HCT116 (cell line): ENCODE data around the gene KIFC3. TPM values are rescaled to one million over a fixed set of nuclear protein-coding genes. Genes with fewer than 3 reads are reported as not detected.

Experiments
- ATAC-seq: fragments of 200-7000 bp; cut with Tn5 transposase; 2 replicates; pipeline ENCODE4 v1.9.1; 2020; ENCODE audit warnings: mild to moderate bottlenecking, moderate library complexity
- BruUV-seq: library from RNA; stranded (reverse); fragments of 400-500 nt; replicated peaks from 2 replicates; lab custom pipeline; 2021; lab: Mats Ljungman, UMichigan
- CTCF ChIA-PET: fragments of 300-600 bp; sonication (Branson Sonifier 250); formaldehyde crosslinking; loops from one replicate; lab custom pipeline; 2021; ENCODE audit warnings: antibody characterized with exemption; lab: Charles Lee
- POLR2A ChIA-PET: fragments of 300-600, 350-600 bp; sonication (Branson Sonifier 250); formaldehyde crosslinking; loops from one replicate; lab custom pipeline; 2021; ENCODE audit warnings: antibody characterized with exemption; lab: Charles Lee
- RAD21 ChIA-PET, 2 experiments: fragments of 300-600 bp; sonication (Branson Sonifier 250); formaldehyde crosslinking; loops; one replicate each; lab custom pipeline; 2023; ENCODE audit warnings: low total read pairs in 2 of 2; ENCODE audit not compliant: uncharacterized antibody in 2 of 2, unreplicated experiment in 2 of 2, low non-redundant PET in 1 of 2; lab: Charles Lee
- DNase-seq: peaks from one replicate; pipeline ENCODE4 v3.0.0-alpha.2; 2010; ENCODE audit warnings: low read depth, low spot score
- H2AFZ ChIP-seq: fragments of 200-600 bp; shearing (Covaris generic), sonication (generic); 2 replicates; pipeline ENCODE4 v1.6.1; 2017; ENCODE audit warnings: low read depth, mixed run types, mixed read lengths, antibody characterized with exemption, low read length; ENCODE audit not compliant: poor library complexity, severe bottlenecking
- H3K27ac ChIP-seq: 2 replicates; pipeline ENCODE4 v1.5.1; 2012; ENCODE audit warnings: low read depth, low read length
- H3K27me3 ChIP-seq: fragments of 200-600 bp; sonication (generic); 2 replicates; pipeline ENCODE4 v1.6.1; 2016; ENCODE audit warnings: mixed run types, low read length, mixed read lengths; ENCODE audit not compliant: insufficient read depth
- H3K36me3 ChIP-seq, 2 experiments: fragments of 200-500 bp in 1 of 2; fragments of 200-600 bp in 1 of 2; sonication (Bioruptor generic) in 1 of 2; sonication (generic) in 1 of 2; 2 replicates each; pipeline versions ENCODE4 v1.5.1 to v1.6.1; 2014 to 2016; ENCODE audit warnings: low read length in 2 of 2, inconsistent platforms in 1 of 2, mixed read lengths in 1 of 2, mixed run types in 1 of 2; ENCODE audit not compliant: insufficient read depth in 2 of 2, control insufficient read depth in 1 of 2
- H3K4me1 ChIP-seq, 2 experiments: fragments of 200-600 bp in 1 of 2; sonication (generic) in 1 of 2; 2 replicates each; pipeline versions ENCODE4 v1.5.1 to v1.6.1; 2012 to 2017; ENCODE audit warnings: low read length in 2 of 2, inconsistent platforms in 1 of 2, mild to moderate bottlenecking in 1 of 2, mixed read lengths in 1 of 2, mixed run types in 1 of 2, moderate library complexity in 1 of 2; ENCODE audit not compliant: insufficient read depth in 2 of 2, control insufficient read depth in 1 of 2
- H3K4me2 ChIP-seq: fragments of 200-600 bp; sonication (generic); 2 replicates; pipeline ENCODE4 v1.6.1; 2017; ENCODE audit warnings: mixed run types, low read length, mixed read lengths
- H3K4me3 ChIP-seq, 2 experiments: fragments of 200-600 bp in 1 of 2; sonication (generic) in 1 of 2; replicated peaks in 1 of 2; 2 replicates each; pipeline ENCODE4 v1.5.1; 2011 to 2016; ENCODE audit warnings: low read length in 2 of 2, control low read depth in 1 of 2, low read depth in 1 of 2, mild to moderate bottlenecking in 1 of 2, mixed read lengths in 1 of 2, mixed run types in 1 of 2
- H3K79me2 ChIP-seq: fragments of 200-600 bp; sonication (generic); 2 replicates; pipeline ENCODE4 v1.6.1; 2017; ENCODE audit warnings: mild to moderate bottlenecking, mixed run types, low read length, moderate library complexity, mixed read lengths; ENCODE audit not compliant: insufficient read depth
- H3K9ac ChIP-seq: fragments of 200-600 bp; sonication (generic); 2 replicates; pipeline ENCODE4 v1.6.1; 2016; ENCODE audit warnings: low read length, mixed read lengths
- H3K9me2 ChIP-seq: fragments of 200-600 bp; sonication (generic), shearing (Covaris generic); 2 replicates; pipeline ENCODE4 v1.6.1; 2017; ENCODE audit warnings: mixed run types, mild to moderate bottlenecking, moderate library complexity; ENCODE audit not compliant: insufficient read depth
- H3K9me3 ChIP-seq, 2 experiments: fragments of 200-500 bp in 1 of 2; fragments of 200-600 bp in 1 of 2; sonication (Bioruptor generic) in 1 of 2; sonication (generic) in 1 of 2; 2 replicates each; pipeline ENCODE4 v1.6.1; 2014 to 2017; ENCODE audit warnings: low read length in 2 of 2, mixed read lengths in 2 of 2, inconsistent platforms in 1 of 2, low read depth in 1 of 2, mild to moderate bottlenecking in 1 of 2, mixed run types in 1 of 2, moderate library complexity in 1 of 2; ENCODE audit not compliant: control insufficient read depth in 1 of 2, insufficient read depth in 1 of 2
- H4K20me1 ChIP-seq: fragments of 200-600 bp; sonication (generic), shearing (Covaris generic); 2 replicates; pipeline ENCODE4 v1.6.1; 2017; ENCODE audit warnings: mixed run types, mild to moderate bottlenecking, moderate library complexity; ENCODE audit not compliant: insufficient read depth
- CBX3 ChIP-seq: IDR thresholded peaks from 2 replicates; pipeline ENCODE4 v1.6.1; 2012; ENCODE audit warnings: low read depth
- EGR1 ChIP-seq: IDR thresholded peaks from 2 replicates; pipeline ENCODE4 v1.6.1; 2012; ENCODE audit warnings: low read depth
- FOSL1 ChIP-seq: IDR thresholded peaks from 2 replicates; pipeline ENCODE4 v1.6.1; 2012; ENCODE audit warnings: low read depth
- JUND ChIP-seq: IDR thresholded peaks from 2 replicates; pipeline ENCODE4 v1.6.1; 2012
- POLR2A ChIP-seq: IDR thresholded peaks from 2 replicates; pipeline ENCODE4 v1.7.0; 2011; ENCODE audit warnings: borderline replicate concordance; ENCODE audit not compliant: insufficient read depth, insufficient read length; ENCODE audit errors: extremely low read depth
- POLR2AphosphoS5 ChIP-seq: IDR thresholded peaks from 2 replicates; pipeline ENCODE4 v1.6.1; 2011; ENCODE audit warnings: mild to moderate bottlenecking, low read depth, low read length, moderate library complexity
- SIN3A ChIP-seq: IDR thresholded peaks from 2 replicates; pipeline ENCODE4 v1.6.1; 2012; ENCODE audit warnings: low read depth
- SP1 ChIP-seq: IDR thresholded peaks from 2 replicates; pipeline ENCODE4 v1.6.1; 2012; ENCODE audit warnings: low read depth
- SRF ChIP-seq: IDR thresholded peaks from 2 replicates; pipeline ENCODE4 v1.6.1; 2012; ENCODE audit warnings: low read depth
- YY1 ChIP-seq: IDR thresholded peaks from 2 replicates; pipeline ENCODE4 v1.6.1; 2011; ENCODE audit warnings: low read length, low read depth, moderate library complexity, mild to moderate bottlenecking; ENCODE audit not compliant: insufficient replicate concordance; ENCODE audit errors: extremely low read depth
- ZFX ChIP-seq: fragments of 450-650 bp; IDR thresholded peaks from 2 replicates; pipeline ENCODE4 v1.6.1; 2017
- ZNF274 ChIP-seq: fragments of 200-500 bp; sonication (Bioruptor generic); IDR thresholded peaks from 2 replicates; pipeline ENCODE4 v1.6.1; 2014; ENCODE audit warnings: mild to moderate bottlenecking, low read depth, low read length, inconsistent platforms
- intact Hi-C: fragments of 100-400 bp; cut with micrococcal nuclease; formaldehyde crosslinking; loops from 2 replicates; pipeline ENCODE4 v1.10.0; 2022
- total RNA-seq: library from RNA; stranded (reverse); gene quantifications from one replicate; pipeline ENCODE4 v1.2.1, GENCODE V29; 2021; ENCODE audit not compliant: unreplicated experiment
- TF ChIP-seq, protein P1 (sequence below), 3 experiments: fragments of 200-600 bp in 1 of 3; sonication (generic) in 1 of 3; IDR thresholded peaks in 2 of 3; conservative IDR thresholded peaks in 1 of 3; 2 replicates each; pipeline ENCODE4 v1.5.1; 2012 to 2017; ENCODE audit warnings: low read depth in 2 of 3, low read length in 2 of 3, antibody characterized with exemption in 1 of 3, borderline replicate concordance in 1 of 3, control low read depth in 1 of 3, mild to moderate bottlenecking in 1 of 3, mixed read lengths in 1 of 3, mixed run types in 1 of 3, moderate library complexity in 1 of 3; ENCODE audit not compliant: insufficient read depth in 1 of 3
- TF ChIP-seq, protein P2 (sequence below): IDR thresholded peaks from 2 replicates; pipeline ENCODE4 v1.6.1; 2012
- TF ChIP-seq, protein P3 (sequence below): IDR thresholded peaks from 2 replicates; pipeline ENCODE4 v1.6.1; 2012; ENCODE audit warnings: low read depth

Gene KIFC3
- total RNA-seq, 1 experiment from 2014 or later: 31.9 TPM

DNA sequence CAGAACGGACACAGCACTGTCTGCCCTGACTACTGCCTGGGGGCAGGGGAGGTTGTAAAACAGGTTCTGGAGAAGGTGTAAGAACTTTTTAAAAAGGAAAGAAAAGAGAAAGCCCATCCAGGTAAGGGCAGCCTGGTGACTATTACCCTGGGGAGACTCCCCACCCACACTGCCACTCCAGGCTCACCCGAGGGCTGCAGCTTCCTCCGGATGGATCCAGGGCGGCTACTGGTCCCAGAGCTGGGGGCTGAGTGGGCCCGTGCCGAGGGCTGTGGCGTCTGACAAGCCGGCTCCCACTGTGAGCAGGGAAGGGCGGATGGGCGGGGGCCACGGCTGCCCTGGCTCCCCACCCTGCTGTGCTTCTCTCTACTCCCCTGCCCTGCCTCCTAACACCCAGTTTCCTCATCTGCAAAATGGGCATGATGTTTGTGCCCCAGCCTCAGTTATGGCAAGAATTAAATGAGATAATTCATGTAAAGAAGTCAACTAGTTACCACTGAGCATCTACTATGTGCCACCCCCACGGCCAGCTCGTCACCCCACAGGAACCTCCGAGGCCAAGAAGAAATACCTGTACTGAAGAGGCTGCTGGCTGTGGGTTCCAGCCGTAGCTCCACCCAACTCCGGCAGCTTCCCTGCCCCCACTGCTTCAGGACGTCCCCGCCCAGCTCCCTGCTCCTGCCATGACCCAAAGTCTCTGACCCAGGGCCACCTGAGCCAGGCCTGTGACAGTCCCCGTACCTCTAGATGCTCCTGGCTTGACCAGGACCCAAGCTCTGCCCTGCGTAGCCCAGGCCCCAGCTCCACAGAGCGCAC is 42.5 kb downstream of the KIFC3 start:
- ChIA-PET CTCF (interaction anchor here (1.0 kb wide), 1 partner anchor 104 kb away, joined by 5 read pairs; no protein-coding TSS in a partner anchor), POLR2A (no interaction called here), RAD21 (no interaction called here)
- ATAC-seq: no peak
- H3K4me2 ChIP-seq: no peak overlapping the region
- H3K79me2 ChIP-seq: no peaks in the 10 kb centered on the region
- no TSS peak for BruUV-seq
- no peak overlapping the region for H2AFZ ChIP-seq
- H3K4me3 ChIP-seq: no peak overlapping the region
- no peak for DNase-seq
- H3K9me3 ChIP-seq: no peaks in the 10 kb centered on the region
- H3K9me2 ChIP-seq: no peaks in the 10 kb centered on the region
- H4K20me1 ChIP-seq: no peaks in the 10 kb centered on the region
- no peak overlapping the region for H3K27ac ChIP-seq
- intact Hi-C loops: loop anchor here (10.0 kb wide), 1 partner anchor 135 kb away; no protein-coding TSS in a partner anchor
- H3K27me3 ChIP-seq: no peaks in the 10 kb centered on the region
- H3K9ac ChIP-seq: no peak overlapping the region
- 0 out of 4 replicates have a peak, but pooled peaks cover 0 to 2% of the 10 kb centered on the region in 2 experiments for H3K36me3 ChIP-seq
- TF ChIP-seq ZNF274 (no peak), YY1 (no peak), CBX3 (no peak), POLR2AphosphoS5 (no peak), SP1 (no peak), SRF (no peak)
- H3K4me1 ChIP-seq: peaks cover 9 to 17% of the 10 kb centered on the region in 2 experiments

DNA sequence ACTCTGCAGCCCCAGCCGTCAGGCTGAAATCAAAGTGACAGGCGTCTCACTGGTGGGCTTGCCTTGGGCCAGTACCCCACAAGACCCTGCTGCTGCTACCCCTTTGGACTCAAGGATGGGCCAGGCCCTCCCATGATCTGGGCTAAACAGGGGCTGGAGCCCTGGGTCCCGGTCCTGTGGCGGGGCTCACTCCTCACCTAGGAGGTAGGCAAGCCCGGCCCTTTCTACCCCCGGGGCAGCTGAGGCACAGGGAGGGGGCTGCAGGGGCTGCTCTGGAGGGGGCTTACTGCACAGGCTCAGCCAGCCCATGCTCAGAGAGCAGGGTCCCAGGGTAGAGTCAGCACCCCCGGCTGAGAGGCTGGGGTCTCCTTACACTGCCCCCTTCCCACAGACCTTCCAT is 43.2 kb downstream of the KIFC3 start:
- RAD21 ChIA-PET: no interaction called here
- no peak for DNase-seq
- H3K27me3 ChIP-seq: no peaks in the 10 kb centered on the region
- no peak overlapping the region for H3K4me3 ChIP-seq
- intact Hi-C loops: loop anchor here (10.0 kb wide), 1 partner anchor 136 kb away; no protein-coding TSS in a partner anchor
- no peak for ATAC-seq
- H3K4me2 ChIP-seq: no peak overlapping the region
- H3K36me3 ChIP-seq: 0 out of 4 replicates have a peak, but pooled peaks cover 0 to 2% of the 10 kb centered on the region in 2 experiments
- H2AFZ ChIP-seq: no peak overlapping the region
- POLR2A ChIA-PET: no interaction called here
- H3K4me1 ChIP-seq: peaks cover 5 to 11% of the 10 kb centered on the region in 2 experiments; a peak in 3 of 4 replicates
- CTCF ChIA-PET: no interaction called here
- no peaks in the 10 kb centered on the region for H3K79me2 ChIP-seq
- no peak overlapping the region for H3K9ac ChIP-seq
- no peak overlapping the region for H3K27ac ChIP-seq
- H3K9me3 ChIP-seq: no peaks in the 10 kb centered on the region
- BruUV-seq: no TSS peak
- no peaks in the 10 kb centered on the region for H4K20me1 ChIP-seq
- H3K9me2 ChIP-seq: no peaks in the 10 kb centered on the region
- no peak for TF ChIP-seq FOSL1
- no peak for TF ChIP-seq ZFX
- TF ChIP-seq POLR2AphosphoS5: no peak
- TF ChIP-seq EGR1: no peak
- TF ChIP-seq, protein P1, sequence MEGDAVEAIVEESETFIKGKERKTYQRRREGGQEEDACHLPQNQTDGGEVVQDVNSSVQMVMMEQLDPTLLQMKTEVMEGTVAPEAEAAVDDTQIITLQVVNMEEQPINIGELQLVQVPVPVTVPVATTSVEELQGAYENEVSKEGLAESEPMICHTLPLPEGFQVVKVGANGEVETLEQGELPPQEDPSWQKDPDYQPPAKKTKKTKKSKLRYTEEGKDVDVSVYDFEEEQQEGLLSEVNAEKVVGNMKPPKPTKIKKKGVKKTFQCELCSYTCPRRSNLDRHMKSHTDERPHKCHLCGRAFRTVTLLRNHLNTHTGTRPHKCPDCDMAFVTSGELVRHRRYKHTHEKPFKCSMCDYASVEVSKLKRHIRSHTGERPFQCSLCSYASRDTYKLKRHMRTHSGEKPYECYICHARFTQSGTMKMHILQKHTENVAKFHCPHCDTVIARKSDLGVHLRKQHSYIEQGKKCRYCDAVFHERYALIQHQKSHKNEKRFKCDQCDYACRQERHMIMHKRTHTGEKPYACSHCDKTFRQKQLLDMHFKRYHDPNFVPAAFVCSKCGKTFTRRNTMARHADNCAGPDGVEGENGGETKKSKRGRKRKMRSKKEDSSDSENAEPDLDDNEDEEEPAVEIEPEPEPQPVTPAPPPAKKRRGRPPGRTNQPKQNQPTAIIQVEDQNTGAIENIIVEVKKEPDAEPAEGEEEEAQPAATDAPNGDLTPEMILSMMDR (IDR thresholded peaks at IDR 0.05 in 2 of 3, conservative IDR thresholded peaks at IDR 0.05 in 1 of 3; ENCODE audit: borderline replicate concordance in 1 of 3, insufficient read depth in 1 of 3, low read depth in 2 of 3, low read length in 2 of 3): no peak
- no peak for TF ChIP-seq POLR2A
- no peak for TF ChIP-seq JUND
- TF ChIP-seq, protein P2, sequence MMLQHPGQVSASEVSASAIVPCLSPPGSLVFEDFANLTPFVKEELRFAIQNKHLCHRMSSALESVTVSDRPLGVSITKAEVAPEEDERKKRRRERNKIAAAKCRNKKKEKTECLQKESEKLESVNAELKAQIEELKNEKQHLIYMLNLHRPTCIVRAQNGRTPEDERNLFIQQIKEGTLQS: no peak
- no peak for TF ChIP-seq ZNF274
- TF ChIP-seq, protein P3, sequence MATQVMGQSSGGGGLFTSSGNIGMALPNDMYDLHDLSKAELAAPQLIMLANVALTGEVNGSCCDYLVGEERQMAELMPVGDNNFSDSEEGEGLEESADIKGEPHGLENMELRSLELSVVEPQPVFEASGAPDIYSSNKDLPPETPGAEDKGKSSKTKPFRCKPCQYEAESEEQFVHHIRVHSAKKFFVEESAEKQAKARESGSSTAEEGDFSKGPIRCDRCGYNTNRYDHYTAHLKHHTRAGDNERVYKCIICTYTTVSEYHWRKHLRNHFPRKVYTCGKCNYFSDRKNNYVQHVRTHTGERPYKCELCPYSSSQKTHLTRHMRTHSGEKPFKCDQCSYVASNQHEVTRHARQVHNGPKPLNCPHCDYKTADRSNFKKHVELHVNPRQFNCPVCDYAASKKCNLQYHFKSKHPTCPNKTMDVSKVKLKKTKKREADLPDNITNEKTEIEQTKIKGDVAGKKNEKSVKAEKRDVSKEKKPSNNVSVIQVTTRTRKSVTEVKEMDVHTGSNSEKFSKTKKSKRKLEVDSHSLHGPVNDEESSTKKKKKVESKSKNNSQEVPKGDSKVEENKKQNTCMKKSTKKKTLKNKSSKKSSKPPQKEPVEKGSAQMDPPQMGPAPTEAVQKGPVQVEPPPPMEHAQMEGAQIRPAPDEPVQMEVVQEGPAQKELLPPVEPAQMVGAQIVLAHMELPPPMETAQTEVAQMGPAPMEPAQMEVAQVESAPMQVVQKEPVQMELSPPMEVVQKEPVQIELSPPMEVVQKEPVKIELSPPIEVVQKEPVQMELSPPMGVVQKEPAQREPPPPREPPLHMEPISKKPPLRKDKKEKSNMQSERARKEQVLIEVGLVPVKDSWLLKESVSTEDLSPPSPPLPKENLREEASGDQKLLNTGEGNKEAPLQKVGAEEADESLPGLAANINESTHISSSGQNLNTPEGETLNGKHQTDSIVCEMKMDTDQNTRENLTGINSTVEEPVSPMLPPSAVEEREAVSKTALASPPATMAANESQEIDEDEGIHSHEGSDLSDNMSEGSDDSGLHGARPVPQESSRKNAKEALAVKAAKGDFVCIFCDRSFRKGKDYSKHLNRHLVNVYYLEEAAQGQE: no peak
- no peak for TF ChIP-seq SIN3A
